Measurements from ENCODE around the gene PORCN. TPM values are rescaled to one million over a fixed set of nuclear protein-coding genes. Genes with fewer than 3 reads are reported as not detected.

The PORCN gene
- total RNA-seq, 1 donor from 2014 or later, result 30.3 TPM

- Histone ChIP-seq H3K36me3 (ENCODE audit: insufficient read depth, low read length) (peaks cover 4% of the 10 kb centered on the region), H3K27ac (ENCODE audit: low read depth, low read length) (no peak overlapping the region), H3K4me1 (ENCODE audit: insufficient read depth, low read length) (peaks cover 9% of the 10 kb centered on the region), H3K27me3 (ENCODE audit: insufficient read depth, low read length) (no peaks in the 10 kb centered on the region), H3K79me2 (ENCODE audit: insufficient read depth, low read length) (no peaks in the 10 kb centered on the region), H3K9ac (ENCODE audit: low read length) (no peak overlapping the region), H4K20me1 (ENCODE audit: insufficient read depth, low read length) (no peaks in the 10 kb centered on the region), H3K9me3 (ENCODE audit: insufficient read depth, low read depth, low read length) (no peaks in the 10 kb centered on the region), H3K4me2 (ENCODE audit: low read length) (no peak overlapping the region), H2AFZ (ENCODE audit: low read depth, low read length) (no peak overlapping the region), H3K4me3 (ENCODE audit: insufficient read depth, low read depth, low read length) (no peak overlapping the region)
- no peak for DNase-seq (ENCODE audit: low read depth)
- no peak for TF ChIP-seq CTCF (IDR thresholded peaks at IDR 0.05; ENCODE audit: insufficient read depth, low read depth, low read length)
- no peak for TF ChIP-seq EZH2 (IDR thresholded peaks at IDR 0.05; ENCODE audit: insufficient read depth, low read length)
- H3K4me3 Mint-ChIP-seq (ENCODE audit: unreplicated experiment), result no peak overlapping the region
- no peak overlapping the region for H3K27ac Mint-ChIP-seq (ENCODE audit: unreplicated experiment)
- no peaks in the 10 kb centered on the region for H3K27me3 Mint-ChIP-seq (ENCODE audit: low read depth, unreplicated experiment)
- no peaks in the 10 kb centered on the region for H3K9me3 Mint-ChIP-seq (ENCODE audit: unreplicated experiment)
- peak; percentile 93 for FAIRE-seq
- peaks cover 8% of the 10 kb centered on the region for H3K36me3 Mint-ChIP-seq (ENCODE audit: low read depth, unreplicated experiment)
- H3K4me1 Mint-ChIP-seq (ENCODE audit: low read depth, unreplicated experiment), result peaks cover 6% of the 10 kb centered on the region
These were observed 24.4 kb downstream of the PORCN start for GRCh38 chrX:48533165-48533564.

GRCh38 chrX:48538641-48539344 lies 30.0 kb downstream of the PORCN start:
- Mint-ChIP-seq H3K36me3 (ENCODE audit: low read depth, unreplicated experiment) (no peaks in the 10 kb centered on the region), H3K4me3 (ENCODE audit: unreplicated experiment) (peak overlapping the region; percentile 93), H3K27ac (ENCODE audit: unreplicated experiment) (peak overlapping the region; percentile 53), H3K27me3 (ENCODE audit: low read depth, unreplicated experiment) (no peaks in the 10 kb centered on the region), H3K4me1 (ENCODE audit: low read depth, unreplicated experiment) (peaks cover 8% of the 10 kb centered on the region), H3K9me3 (ENCODE audit: unreplicated experiment) (no peaks in the 10 kb centered on the region)
- DNase-seq (ENCODE audit: low read depth), result no peak
- Histone ChIP-seq H3K4me2 (ENCODE audit: low read length) (peak overlapping the region; percentile 86), H2AFZ (ENCODE audit: low read depth, low read length) (peak overlapping the region; percentile 41), H3K4me1 (ENCODE audit: insufficient read depth, low read length) (peaks cover 6% of the 10 kb centered on the region), H3K79me2 (ENCODE audit: insufficient read depth, low read length) (peaks cover 22% of the 10 kb centered on the region), H3K27ac (ENCODE audit: low read depth, low read length) (peak overlapping the region; percentile 73), H3K36me3 (ENCODE audit: insufficient read depth, low read length) (no peaks in the 10 kb centered on the region), H3K9ac (ENCODE audit: low read length) (peak overlapping the region; percentile 90), H3K27me3 (ENCODE audit: insufficient read depth, low read length) (no peaks in the 10 kb centered on the region), H4K20me1 (ENCODE audit: insufficient read depth, low read length) (peaks cover 6% of the 10 kb centered on the region), H3K9me3 (ENCODE audit: insufficient read depth, low read depth, low read length) (no peaks in the 10 kb centered on the region), H3K4me3 (ENCODE audit: insufficient read depth, low read depth, low read length) (no peak overlapping the region)
- FAIRE-seq, result no peak
- no peak for TF ChIP-seq EZH2 (IDR thresholded peaks at IDR 0.05; ENCODE audit: insufficient read depth, low read length)
- TF ChIP-seq CTCF (IDR thresholded peaks at IDR 0.05; ENCODE audit: insufficient read depth, low read depth, low read length), result no peak
